Measurements from ENCODE around the gene ATP2A3.

ATP2A3 gene

GRCh38 chr17:3990386-3991127, 26.3 kb upstream of the ATP2A3 start:
- no peaks in the 10 kb centered on the region for H3K9me2 ChIP-seq (replicated peaks; ENCODE audit: low read depth, low read length)
- no peaks in the 10 kb centered on the region for H3K36me3 ChIP-seq (ENCODE audit: insufficient read depth, low read length)
- no peak overlapping the region for H3K4me3 ChIP-seq (ENCODE audit: low read length, poor library complexity, severe bottlenecking)
- TF ChIP-seq CTCF (conservative IDR thresholded peaks at IDR 0.05; ENCODE audit: low read length): no peak
- no peak for TF ChIP-seq EZH2phosphoT487 (IDR thresholded peaks at IDR 0.05; ENCODE audit: borderline replicate concordance)
- no peak overlapping the region for H3K4me2 ChIP-seq (ENCODE audit: low read depth, low read length, poor library complexity, severe bottlenecking)
- no peaks in the 10 kb centered on the region for H3K27me3 ChIP-seq (ENCODE audit: insufficient read depth, low read length, poor library complexity, severe bottlenecking)
- H3F3A ChIP-seq (ENCODE audit: low read depth): no peaks in the 10 kb centered on the region
- H2AFZ ChIP-seq (ENCODE audit: low read length): no peak overlapping the region
- H3K4me1 ChIP-seq (ENCODE audit: insufficient read depth, low read length, poor library complexity, severe bottlenecking): no peaks in the 10 kb centered on the region
- H3K9ac ChIP-seq (ENCODE audit: low read depth, low read length, poor library complexity, severe bottlenecking): no peak overlapping the region
- no peaks in the 10 kb centered on the region for H4K20me1 ChIP-seq (ENCODE audit: insufficient read depth, low read length, poor library complexity, severe bottlenecking)
- no peaks in the 10 kb centered on the region for H3K9me3 ChIP-seq (ENCODE audit: insufficient read depth, low read depth, low read length)
- H3K79me2 ChIP-seq (ENCODE audit: insufficient read depth, low read length): no peaks in the 10 kb centered on the region

- Histone ChIP-seq H3K4me2 (ENCODE audit: low read depth, low read length, poor library complexity, severe bottlenecking) (no peak overlapping the region), H2AFZ (ENCODE audit: low read length) (no peak overlapping the region), H3K79me2 (ENCODE audit: insufficient read depth, low read length) (no peaks in the 10 kb centered on the region)
Measured at GRCh38 chr17:3989041-3989886, 25.0 kb upstream of the ATP2A3 start.

More at GRCh38 chr17:3989041-3989886, 25.0 kb upstream of the ATP2A3 start:
- Histone ChIP-seq H3F3A (ENCODE audit: low read depth) (no peaks in the 10 kb centered on the region), H3K36me3 (ENCODE audit: insufficient read depth, low read length) (no peaks in the 10 kb centered on the region), H3K4me1 (ENCODE audit: insufficient read depth, low read length, poor library complexity, severe bottlenecking) (no peaks in the 10 kb centered on the region), H3K9me2 (replicated peaks; ENCODE audit: low read depth, low read length) (no peaks in the 10 kb centered on the region), H4K20me1 (ENCODE audit: insufficient read depth, low read length, poor library complexity, severe bottlenecking) (no peaks in the 10 kb centered on the region), H3K9ac (ENCODE audit: low read depth, low read length, poor library complexity, severe bottlenecking) (no peak overlapping the region), H3K27me3 (ENCODE audit: insufficient read depth, low read length, poor library complexity, severe bottlenecking) (no peaks in the 10 kb centered on the region), H3K9me3 (ENCODE audit: insufficient read depth, low read depth, low read length) (no peaks in the 10 kb centered on the region), H3K4me3 (ENCODE audit: low read length, poor library complexity, severe bottlenecking) (no peak overlapping the region)
- no peak for TF ChIP-seq EZH2phosphoT487 (IDR thresholded peaks at IDR 0.05; ENCODE audit: borderline replicate concordance)
- TF ChIP-seq CTCF (conservative IDR thresholded peaks at IDR 0.05; ENCODE audit: low read length): no peak
